PC-9 (cell line): ENCODE data around the gene ARHGAP42. TPM values are rescaled to one million over a fixed set of nuclear protein-coding genes. Genes with fewer than 3 reads are reported as not detected.

ENCODE experiments used
- BruUV-seq: library from RNA; stranded (reverse); fragments of 400-500 nt; replicated peaks from 2 replicates; lab custom pipeline; 2021; lab: Mats Ljungman, UMichigan
- CTCF ChIA-PET: fragments of 300-600 bp; sonication (Branson Sonifier 250); formaldehyde crosslinking; loops from one replicate; lab custom pipeline; 2022; ENCODE audit warnings: antibody characterized with exemption; lab: Charles Lee
- POLR2A ChIA-PET: fragments of 300-600 bp; sonication (Branson Sonifier 250); formaldehyde crosslinking; loops from one replicate; lab custom pipeline; 2022; ENCODE audit warnings: antibody characterized with exemption; ENCODE audit not compliant: unreplicated experiment; lab: Charles Lee
- DNase-seq, 2 experiments: peaks; one replicate each; pipeline versions ENCODE4 v3.0.0 to v3.0.0-alpha.2; 2015 to 2022; ENCODE audit warnings: mixed read lengths in 1 of 2
- H2AFZ ChIP-seq: fragments of 200-600 bp; sonication (generic); 2 replicates; pipeline ENCODE4 v1.8.1; 2017; ENCODE audit warnings: antibody characterized with exemption
- H3F3A ChIP-seq: fragments of 200-600 bp; sonication (generic); 2 replicates; pipeline ENCODE4 v1.8.1; 2017; ENCODE audit warnings: antibody characterized with exemption, mild to moderate bottlenecking, low read depth; ENCODE audit not compliant: insufficient read depth
- H3K27ac ChIP-seq: fragments of 200-600 bp; sonication (generic); 2 replicates; pipeline ENCODE4 v1.6.1; 2016; ENCODE audit warnings: mixed run types
- H3K27me3 ChIP-seq: fragments of 200-600 bp; sonication (generic); 2 replicates; pipeline ENCODE4 v1.6.1; 2016; ENCODE audit warnings: low read depth, mixed run types; ENCODE audit not compliant: insufficient read depth
- H3K36me3 ChIP-seq: fragments of 200-600 bp; sonication (generic); 2 replicates; pipeline ENCODE4 v1.6.1; 2016; ENCODE audit warnings: low read depth, mixed run types
- H3K4me1 ChIP-seq: fragments of 200-600 bp; sonication (generic); replicated peaks from 2 replicates; pipeline ENCODE4 v1.6.1; 2016; ENCODE audit warnings: mixed run types; ENCODE audit not compliant: insufficient read depth
- H3K4me2 ChIP-seq: fragments of 200-600 bp; sonication (generic); 2 replicates; pipeline ENCODE4 v1.6.1; 2017; ENCODE audit warnings: mixed run types
- H3K4me3 ChIP-seq: fragments of 200-600 bp; sonication (generic); 2 replicates; pipeline ENCODE4 v1.6.1; 2016; ENCODE audit warnings: mixed run types
- H3K79me2 ChIP-seq: fragments of 200-600 bp; sonication (generic); 2 replicates; pipeline ENCODE4 v1.6.1; 2017; ENCODE audit warnings: low read depth, mixed run types
- H3K9me2 ChIP-seq: fragments of 200-600 bp; sonication (generic); 2 replicates; pipeline ENCODE4 v1.8.1; 2017; ENCODE audit warnings: mild to moderate bottlenecking; ENCODE audit not compliant: insufficient read depth
- H3K9me3 ChIP-seq: fragments of 200-600 bp; sonication (generic); 2 replicates; pipeline ENCODE4 v1.8.1; 2016; ENCODE audit warnings: low read depth; ENCODE audit not compliant: insufficient read depth
- H4K20me1 ChIP-seq: fragments of 200-600 bp; sonication (generic); 2 replicates; pipeline ENCODE4 v1.8.1; 2017; ENCODE audit not compliant: insufficient read depth
- CTCF ChIP-seq: fragments of 200-600 bp; sonication (generic); conservative IDR thresholded peaks from 2 replicates; pipeline ENCODE4 v1.6.1; 2017; ENCODE audit warnings: mixed run types, antibody characterized with exemption, mild to moderate bottlenecking, moderate library complexity
- EZH2 ChIP-seq: fragments of 200-600 bp; sonication (generic); IDR thresholded peaks from 2 replicates; pipeline ENCODE4 v1.8.0; 2017; ENCODE audit warnings: antibody characterized with exemption, low read depth
- intact Hi-C: fragments of 100-400 bp; cut with micrococcal nuclease; formaldehyde crosslinking; loops from one replicate; pipeline ENCODE4 v1.10.0; 2022; ENCODE audit not compliant: unreplicated experiment
- total RNA-seq: library from RNA; stranded (reverse); gene quantifications from 2 replicates; pipeline ENCODE4 v1.2.3, GENCODE V29; 2021

ARHGAP42 gene
- total RNA-seq, 1 experiment from 2014 or later, result 12.8 TPM

- Histone ChIP-seq H3K9me2 (no peaks in the 10 kb centered on the region), H3K36me3 (no peaks in the 10 kb centered on the region), H3K9me3 (no peaks in the 10 kb centered on the region), H2AFZ (no peak overlapping the region), H3K4me1 (peaks cover 7% of the 10 kb centered on the region), H3K79me2 (no peaks in the 10 kb centered on the region), H4K20me1 (no peaks in the 10 kb centered on the region), H3K4me2 (no peak overlapping the region), H3K4me3 (no peak overlapping the region), H3K27ac (no peak overlapping the region), H3K27me3 (no peaks in the 10 kb centered on the region), H3F3A (no peaks in the 10 kb centered on the region)
- no peak for DNase-seq
- CTCF ChIA-PET, result interaction anchor here (0.8 kb wide), 1 partner anchor 273 kb away, joined by 3 read pairs; no protein-coding TSS in a partner anchor
- TF ChIP-seq EZH2 (no peak), CTCF (no peak)
- intact Hi-C loops, result no loop called here
- POLR2A ChIA-PET, result no interaction called here
- BruUV-seq, result no TSS peak
Observed at GRCh38 chr11:100849901-100850235, 162.8 kb downstream of the ARHGAP42 start.

DNA sequence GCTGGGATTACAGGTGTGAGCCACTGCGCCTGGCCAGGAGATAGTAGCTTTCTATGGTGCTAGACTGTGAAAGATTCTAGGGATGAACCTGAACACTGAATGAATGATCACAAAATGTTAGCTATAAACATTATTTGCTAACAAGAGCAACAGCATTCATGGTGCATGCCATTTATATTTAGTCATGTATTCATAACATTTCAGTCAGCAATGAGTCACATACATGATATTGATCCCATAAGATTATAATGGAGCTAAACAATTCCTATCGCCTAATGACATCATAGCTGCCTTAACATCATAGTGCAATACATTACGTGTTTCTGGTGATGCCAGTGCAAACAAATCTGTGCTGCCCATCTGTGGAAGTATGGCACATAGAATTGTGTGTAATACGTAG lies 164.1 kb downstream of the ARHGAP42 start:
- no peak overlapping the region for H2AFZ ChIP-seq
- no peaks in the 10 kb centered on the region for H3K9me3 ChIP-seq
- H3K79me2 ChIP-seq, result no peaks in the 10 kb centered on the region
- intact Hi-C loops, result no loop called here
- no peaks in the 10 kb centered on the region for H3K36me3 ChIP-seq
- ChIA-PET POLR2A (interaction anchor here (0.8 kb wide), 1 partner anchor 98 kb away, joined by 6 read pairs; no protein-coding TSS in a partner anchor), CTCF (interaction anchor here (0.5 to 0.7 kb wide), 2 partner anchors 72 to 580 kb away, joined by 5 to 12 read pairs; no protein-coding TSS in a partner anchor)
- no peaks in the 10 kb centered on the region for H3K9me2 ChIP-seq
- H3K27me3 ChIP-seq, result no peaks in the 10 kb centered on the region
- no peaks in the 10 kb centered on the region for H4K20me1 ChIP-seq
- H3K4me2 ChIP-seq, result no peak overlapping the region
- BruUV-seq, result no TSS peak
- peaks cover 7% of the 10 kb centered on the region for H3K4me1 ChIP-seq
- no peak overlapping the region for H3K4me3 ChIP-seq
- DNase-seq, result peak in 1 of 2 experiments; percentile 84
- H3K27ac ChIP-seq, result no peak overlapping the region
- TF ChIP-seq CTCF, result no peak
- TF ChIP-seq EZH2, result no peak
- no peaks in the 10 kb centered on the region for H3F3A ChIP-seq

DNA sequence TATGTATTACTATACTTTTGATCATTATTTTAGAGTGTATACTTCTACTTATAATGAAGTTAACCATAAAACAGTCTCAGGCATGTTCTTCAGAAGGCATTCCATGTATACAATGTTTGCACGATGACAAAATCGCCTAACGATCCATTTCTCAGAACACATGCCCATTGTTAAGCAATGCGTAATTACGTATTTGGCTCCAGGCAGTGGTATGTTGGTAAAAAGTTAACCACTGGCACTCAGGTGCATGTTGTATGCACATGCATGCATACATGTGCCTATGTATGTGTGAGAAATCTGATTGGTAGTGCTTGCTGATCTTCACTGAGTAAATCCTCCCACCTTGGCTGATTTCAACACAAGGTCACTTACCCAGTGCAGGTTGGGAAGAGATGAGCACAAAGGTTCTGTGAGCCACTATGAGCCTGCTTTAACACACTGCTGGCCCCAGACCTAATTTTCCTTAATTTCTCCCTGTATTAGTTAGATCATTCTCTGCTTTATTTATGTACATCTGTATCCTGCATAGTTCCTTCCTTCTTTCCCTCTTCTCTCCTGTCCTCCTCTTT lies 164.6 kb downstream of the ARHGAP42 start:
- POLR2A ChIA-PET, result interaction anchor here (0.8 kb wide), 1 partner anchor 98 kb away, joined by 6 read pairs; no protein-coding TSS in a partner anchor
- intact Hi-C loops, result no loop called here
- no peak for DNase-seq

More for the DNA sequence above, 164.6 kb downstream of the ARHGAP42 start:
- no peak overlapping the region for H3K4me3 ChIP-seq
- no peak overlapping the region for H2AFZ ChIP-seq
- H3K9me2 ChIP-seq, result no peaks in the 10 kb centered on the region
- H3F3A ChIP-seq, result no peaks in the 10 kb centered on the region
- TF ChIP-seq EZH2, result no peak
- TF ChIP-seq CTCF, result no peak
- no TSS peak for BruUV-seq
- CTCF ChIA-PET, result no interaction called here
- no peak overlapping the region for H3K4me2 ChIP-seq
- no peaks in the 10 kb centered on the region for H3K27me3 ChIP-seq
- H4K20me1 ChIP-seq, result no peaks in the 10 kb centered on the region
- no peak overlapping the region for H3K27ac ChIP-seq
- H3K36me3 ChIP-seq, result no peaks in the 10 kb centered on the region
- no peaks in the 10 kb centered on the region for H3K79me2 ChIP-seq
- H3K4me1 ChIP-seq, result peaks cover 7% of the 10 kb centered on the region
- no peaks in the 10 kb centered on the region for H3K9me3 ChIP-seq
